SK-N-SH (cell line): ENCODE measurements around the gene CDHR3. TPM values are rescaled to one million over a fixed set of nuclear protein-coding genes. Genes with fewer than 3 reads are reported as not detected.

Source experiments
- CTCF ChIA-PET: fragments of 300-600, 350-600 bp; formaldehyde crosslinking; extraction: SDS; loops from one replicate; lab custom pipeline; 2021; lab: Yijun Ruan, JAX
- POLR2A ChIA-PET: fragments of 350-600 bp; sonication (Branson Sonifier 250); formaldehyde crosslinking; extraction: SDS; loops from one replicate; lab custom pipeline; 2020; ENCODE audit warnings: antibody characterized with exemption, inconsistent platforms; lab: Yijun Ruan, JAX
- DNase-seq: peaks from one replicate; pipeline ENCODE4 v3.0.0; 2012
- H2AFZ ChIP-seq: fragments of 200-600 bp; sonication (generic); 2 replicates; pipeline ENCODE4 v1.8.1; 2016; ENCODE audit warnings: antibody characterized with exemption, mild to moderate bottlenecking, low read depth
- H3F3A ChIP-seq: fragments of 200-600 bp; sonication (generic); replicated peaks from 2 replicates; pipeline ENCODE3; 2016; ENCODE audit warnings: antibody characterized with exemption, mild to moderate bottlenecking; ENCODE audit not compliant: insufficient read depth
- H3K27ac ChIP-seq, 2 experiments: fragments of 200-500 bp in 1 of 2; fragments of 200-600 bp in 1 of 2; sonication (Bioruptor generic) in 1 of 2; sonication (generic), shearing (Covaris generic) in 1 of 2; 2 replicates each; pipeline versions ENCODE4 v1.5.1 to v1.6.1; 2014 to 2016; ENCODE audit warnings: low read depth in 2 of 2, inconsistent platforms in 1 of 2, low read length in 1 of 2, mild to moderate bottlenecking in 1 of 2, mixed read lengths in 1 of 2
- H3K27me3 ChIP-seq: fragments of 200-600 bp; sonication (generic), shearing (Covaris generic); 2 replicates; pipeline ENCODE4 v1.6.1; 2016; ENCODE audit warnings: mixed run types; ENCODE audit not compliant: insufficient read depth
- H3K36me3 ChIP-seq, 2 experiments: fragments of 200-500 bp in 1 of 2; fragments of 200-600 bp in 1 of 2; sonication (Bioruptor generic) in 1 of 2; sonication (generic) in 1 of 2; replicated peaks in 1 of 2; 2 replicates each; pipeline versions ENCODE3 to v1.5.1; 2014 to 2016; ENCODE audit warnings: low read length in 1 of 2, mild to moderate bottlenecking in 1 of 2; ENCODE audit not compliant: insufficient read depth in 2 of 2, control insufficient read depth in 1 of 2
- H3K4me1 ChIP-seq, 2 experiments: fragments of 200-500 bp in 1 of 2; fragments of 200-600 bp in 1 of 2; sonication (Bioruptor generic) in 1 of 2; sonication (generic), shearing (Covaris generic) in 1 of 2; 2 replicates each; pipeline versions ENCODE4 v1.5.1 to v1.6.1; 2014 to 2016; ENCODE audit warnings: low read depth in 1 of 2, low read length in 1 of 2, mixed run types in 1 of 2; ENCODE audit not compliant: insufficient read depth in 2 of 2, control insufficient read depth in 1 of 2
- H3K4me2 ChIP-seq: fragments of 200-600 bp; sonication (generic), shearing (Covaris generic); 2 replicates; pipeline ENCODE4 v1.6.1; 2017; ENCODE audit warnings: mixed run types
- H3K4me3 ChIP-seq, 2 experiments: fragments of 200-500 bp in 1 of 2; fragments of 200-600 bp in 1 of 2; sonication (Bioruptor generic) in 1 of 2; sonication (generic), shearing (Covaris generic) in 1 of 2; 2 replicates each; pipeline versions ENCODE4 v1.5.1 to v1.8.1; 2014 to 2016; ENCODE audit warnings: low read depth in 2 of 2, inconsistent platforms in 1 of 2, low read length in 1 of 2, mild to moderate bottlenecking in 1 of 2, mixed read lengths in 1 of 2, moderate library complexity in 1 of 2
- H3K79me2 ChIP-seq: fragments of 200-600 bp; sonication (generic); 2 replicates; pipeline ENCODE4 v1.8.1; 2017; ENCODE audit warnings: mild to moderate bottlenecking; ENCODE audit not compliant: insufficient read depth
- H3K9ac ChIP-seq: fragments of 200-600 bp; sonication (generic); 2 replicates; pipeline ENCODE4 v1.6.1; 2017; ENCODE audit warnings: mixed run types
- H3K9me2 ChIP-seq: fragments of 200-600 bp; sonication (generic); 2 replicates; pipeline ENCODE4 v1.6.1; 2017; ENCODE audit warnings: mixed run types
- H3K9me3 ChIP-seq: fragments of 200-600 bp; sonication (generic); 2 replicates; pipeline ENCODE4 v1.6.1; 2017; ENCODE audit warnings: mixed run types, mild to moderate bottlenecking, moderate library complexity
- H4K20me1 ChIP-seq: fragments of 200-600 bp; sonication (generic); 2 replicates; pipeline ENCODE4 v1.6.1; 2017; ENCODE audit warnings: mild to moderate bottlenecking, mixed run types; ENCODE audit not compliant: insufficient read depth
- EP300 ChIP-seq, 2 experiments: IDR thresholded peaks; 2 replicates each; pipeline versions ENCODE4 v1.4.0 to v1.6.1; 2012; ENCODE audit warnings: borderline replicate concordance in 1 of 2, low read depth in 1 of 2, low read length in 1 of 2
- EZH2phosphoT487 ChIP-seq: fragments of 200-600 bp; sonication (generic); IDR thresholded peaks from 2 replicates; pipeline ENCODE4 v1.6.1; 2017; ENCODE audit warnings: low read depth, mixed run types, mild to moderate bottlenecking, antibody characterized with exemption, moderate library complexity, borderline replicate concordance
- FOXM1 ChIP-seq: IDR thresholded peaks from 2 replicates; pipeline ENCODE4 v1.4.0; 2012; ENCODE audit warnings: low read depth, mild to moderate bottlenecking
- GATA2 ChIP-seq: sonication (generic); formaldehyde crosslinking; IDR thresholded peaks from 2 replicates; pipeline ENCODE4 v1.5.0; 2020; ENCODE audit warnings: mild to moderate bottlenecking, missing genetic modification reagents
- MXI1 ChIP-seq: IDR thresholded peaks from 2 replicates; pipeline ENCODE4 v1.6.1; 2012; ENCODE audit warnings: mild to moderate bottlenecking, low read depth, low read length, improper control_type of control experiment
- NFIC ChIP-seq: IDR thresholded peaks from 2 replicates; pipeline ENCODE4 v1.4.0; 2012; ENCODE audit warnings: borderline replicate concordance
- POLR2AphosphoS5 ChIP-seq: IDR thresholded peaks from 2 replicates; pipeline ENCODE4 v1.6.1; 2012; ENCODE audit warnings: low read depth, low read length
- RAD21 ChIP-seq: IDR thresholded peaks from 2 replicates; pipeline ENCODE4 v1.6.1; 2012; ENCODE audit warnings: mild to moderate bottlenecking, low read length
- RCOR1 ChIP-seq: fragments of 150-350 bp; IDR thresholded peaks from 2 replicates; pipeline ENCODE4 v1.6.1; 2017; ENCODE audit warnings: antibody characterized with exemption, low read length
- REST ChIP-seq: IDR thresholded peaks from 2 replicates; pipeline ENCODE4 v1.6.1; 2012; ENCODE audit warnings: mild to moderate bottlenecking, low read depth, low read length, moderate library complexity
- YY1 ChIP-seq: IDR thresholded peaks from 2 replicates; pipeline ENCODE4 v1.4.0; 2012; ENCODE audit warnings: low read depth, mild to moderate bottlenecking
- WGBS: methylation state at CpG from one replicate; pipeline ENCODE4 v1.1.6; 2017; ENCODE audit warnings: low lambda C conversion rate; 5-methylcytosine and 5-hydroxymethylcytosine counted together
- polyA plus RNA-seq, 3 experiments: library from polyadenylated mRNA; depleted of rRNA; stranded (reverse); fragments of >200 nt; gene quantifications; 2 replicates each; pipeline ENCODE4 v1.2.3, GENCODE V29; 2012
- TF ChIP-seq, protein P1 (sequence below): fragments of 150-350 bp; IDR thresholded peaks from 2 replicates; pipeline ENCODE4 v1.6.1; 2016; ENCODE audit warnings: mild to moderate bottlenecking, low read depth, low read length
- TF ChIP-seq, protein P2 (sequence below): IDR thresholded peaks from 2 replicates; pipeline ENCODE4 v1.4.0; 2012; ENCODE audit warnings: low read depth, borderline replicate concordance
- TF ChIP-seq, protein P3 (sequence below): IDR thresholded peaks from 2 replicates; pipeline ENCODE4 v1.4.0; 2012; ENCODE audit warnings: low read depth
- TF ChIP-seq, protein P4 (sequence below): fragments of 150-350 bp; IDR thresholded peaks from 2 replicates; pipeline ENCODE4 v1.6.1; 2017; ENCODE audit warnings: antibody characterized with exemption, low read length, low read depth, borderline replicate concordance

Gene CDHR3
- polyA plus RNA-seq, 1 of the 3 experiments (the other 2 are of a cell fraction): 7.5 TPM

DNA sequence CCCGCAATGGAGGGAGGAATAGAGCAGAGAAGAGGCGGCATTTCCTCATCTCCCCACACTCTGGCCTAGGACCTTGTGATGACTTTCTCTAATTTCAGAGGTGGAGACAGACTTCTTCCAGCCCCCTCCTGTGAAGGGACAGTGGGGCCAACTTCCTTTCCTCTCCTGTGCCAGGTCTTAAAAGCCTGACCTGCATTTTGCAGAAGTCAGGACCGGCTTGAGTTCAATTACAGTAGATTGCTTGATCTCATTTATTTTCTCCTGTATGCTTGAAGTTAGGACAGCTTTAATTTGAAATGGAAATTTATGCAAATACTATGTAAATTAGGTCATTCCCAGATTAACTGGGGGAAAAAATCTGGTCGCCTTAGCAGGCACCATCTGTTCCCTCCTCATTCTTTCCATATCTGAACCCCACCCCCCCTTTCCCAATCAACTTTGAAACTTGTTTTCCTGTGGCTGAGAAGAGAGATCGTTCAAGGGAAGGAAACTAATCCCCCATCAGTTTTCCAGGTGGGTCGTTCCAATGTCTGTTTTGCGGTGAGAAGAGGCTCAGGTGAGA lies 92.0 kb downstream of the CDHR3 start:
- Histone ChIP-seq H3K9me2 (no peaks in the 10 kb centered on the region), H3K27ac (no peak overlapping the region)
- TF ChIP-seq FOXM1 (no peak), RCOR1 (no peak), RAD21 (no peak), GATA2 (CRISPR knock-in tag) (no peak), EZH2phosphoT487 (no peak), MXI1 (no peak), EP300 (IDR thresholded peaks at IDR 0.05; ENCODE audit: borderline replicate concordance in 1 of 2, low read depth in 1 of 2, low read length in 1 of 2) (no peak), YY1 (no peak), NFIC (no peak), REST (no peak), POLR2AphosphoS5 (no peak)
- TF ChIP-seq, protein P1, sequence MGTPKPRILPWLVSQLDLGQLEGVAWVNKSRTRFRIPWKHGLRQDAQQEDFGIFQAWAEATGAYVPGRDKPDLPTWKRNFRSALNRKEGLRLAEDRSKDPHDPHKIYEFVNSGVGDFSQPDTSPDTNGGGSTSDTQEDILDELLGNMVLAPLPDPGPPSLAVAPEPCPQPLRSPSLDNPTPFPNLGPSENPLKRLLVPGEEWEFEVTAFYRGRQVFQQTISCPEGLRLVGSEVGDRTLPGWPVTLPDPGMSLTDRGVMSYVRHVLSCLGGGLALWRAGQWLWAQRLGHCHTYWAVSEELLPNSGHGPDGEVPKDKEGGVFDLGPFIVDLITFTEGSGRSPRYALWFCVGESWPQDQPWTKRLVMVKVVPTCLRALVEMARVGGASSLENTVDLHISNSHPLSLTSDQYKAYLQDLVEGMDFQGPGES: no peak
- TF ChIP-seq, protein P2, sequence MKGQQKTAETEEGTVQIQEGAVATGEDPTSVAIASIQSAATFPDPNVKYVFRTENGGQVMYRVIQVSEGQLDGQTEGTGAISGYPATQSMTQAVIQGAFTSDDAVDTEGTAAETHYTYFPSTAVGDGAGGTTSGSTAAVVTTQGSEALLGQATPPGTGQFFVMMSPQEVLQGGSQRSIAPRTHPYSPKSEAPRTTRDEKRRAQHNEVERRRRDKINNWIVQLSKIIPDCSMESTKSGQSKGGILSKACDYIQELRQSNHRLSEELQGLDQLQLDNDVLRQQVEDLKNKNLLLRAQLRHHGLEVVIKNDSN: no peak
- TF ChIP-seq, protein P3, sequence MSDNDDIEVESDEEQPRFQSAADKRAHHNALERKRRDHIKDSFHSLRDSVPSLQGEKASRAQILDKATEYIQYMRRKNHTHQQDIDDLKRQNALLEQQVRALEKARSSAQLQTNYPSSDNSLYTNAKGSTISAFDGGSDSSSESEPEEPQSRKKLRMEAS: no peak
- TF ChIP-seq, protein P4, sequence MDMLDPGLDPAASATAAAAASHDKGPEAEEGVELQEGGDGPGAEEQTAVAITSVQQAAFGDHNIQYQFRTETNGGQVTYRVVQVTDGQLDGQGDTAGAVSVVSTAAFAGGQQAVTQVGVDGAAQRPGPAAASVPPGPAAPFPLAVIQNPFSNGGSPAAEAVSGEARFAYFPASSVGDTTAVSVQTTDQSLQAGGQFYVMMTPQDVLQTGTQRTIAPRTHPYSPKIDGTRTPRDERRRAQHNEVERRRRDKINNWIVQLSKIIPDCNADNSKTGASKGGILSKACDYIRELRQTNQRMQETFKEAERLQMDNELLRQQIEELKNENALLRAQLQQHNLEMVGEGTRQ: no peak
- TF ChIP-seq, all 33 proteins: peak for 0
- Histone ChIP-seq H3K36me3 (no peaks in the 10 kb centered on the region), H3F3A (no peaks in the 10 kb centered on the region), H3K27me3 (no peaks in the 10 kb centered on the region), H3K9me3 (no peaks in the 10 kb centered on the region), H3K4me3 (no peak overlapping the region), H2AFZ (no peak overlapping the region), H3K4me2 (no peak overlapping the region), H3K4me1 (peaks cover 3 to 35% of the 10 kb centered on the region in 2 experiments; a peak in 2 of 4 replicates), H3K9ac (no peak overlapping the region), H3K79me2 (no peaks in the 10 kb centered on the region), H4K20me1 (no peaks in the 10 kb centered on the region)
- CTCF ChIA-PET: interaction anchor here (0.8 to 14.1 kb wide), 10 partner anchors 8 to 178 kb away, joined by 3 to 593 read pairs (median 8); partner anchors contain the start of gene ATXN7L1
- POLR2A ChIA-PET: no interaction called here
- no peak for DNase-seq
- 87% methylated on average over 7 of the region's 7 CpGs for whole genome bisulfite sequencing
